Measurements from ENCODE around the gene FGF8.
"Not testable (repeated sequence)": the region's sequence is repeated elsewhere in the genome, so short reads cannot be mapped to it uniquely, and the experiment has no call there.

Gene FGF8

GRCh38 chr10:101775273-101776160 lies at the start of gene FGF8:
FGF8 (minus strand) TSS chr10:101776114; CDS start chr10:101775900, 214 bp downstream.
- no peak for DNase-seq (ENCODE audit: low read depth in 2 of 2)

- DNase-seq (ENCODE audit: low read depth in 2 of 2), result no peak
Observed at GRCh38 chr10:101824736-101825135, 48.8 kb upstream of the FGF8 start.

- DNase-seq (ENCODE audit: low read depth in 2 of 2), result no peak
Observed at GRCh38 chr10:101818872-101819633, 43.1 kb upstream of the FGF8 start.

GRCh38 chr10:101818119-101818871 lies 42.4 kb upstream of the FGF8 start, which contains the start of gene OGA:
OGA (minus strand) TSS chr10:101818444; CDS start chr10:101818022, 422 bp downstream.
- peak; percentile 96 to 98 for DNase-seq (ENCODE audit: low read depth in 2 of 2)

GRCh38 chr10:101817337-101818118 lies 41.6 kb upstream of the FGF8 start:
- no peak for DNase-seq (ENCODE audit: low read depth in 2 of 2)

- DNase-seq (ENCODE audit: low read depth in 2 of 2), result no peak
Observed at GRCh38 chr10:101816913-101817336, 41.0 kb upstream of the FGF8 start.

GRCh38 chr10:101816376-101816775 lies 40.5 kb upstream of the FGF8 start:
- no peak for DNase-seq (ENCODE audit: low read depth in 2 of 2)

- no peak for DNase-seq (ENCODE audit: low read depth in 2 of 2)
Observed at GRCh38 chr10:101814466-101815071, 38.7 kb upstream of the FGF8 start.

- DNase-seq (ENCODE audit: low read depth in 2 of 2), result no peak
Observed at GRCh38 chr10:101812606-101813005, 36.7 kb upstream of the FGF8 start.

GRCh38 chr10:101807158-101807557 lies 31.2 kb upstream of the FGF8 start:
- no peak for DNase-seq (ENCODE audit: low read depth in 2 of 2)

GRCh38 chr10:101803511-101803910 lies 27.6 kb upstream of the FGF8 start:
- no peak for DNase-seq (ENCODE audit: low read depth in 2 of 2)

- no peak for DNase-seq (ENCODE audit: low read depth in 2 of 2)
Observed at GRCh38 chr10:101797403-101798059, 21.6 kb upstream of the FGF8 start.

GRCh38 chr10:101793526-101793925 lies 17.6 kb upstream of the FGF8 start:
- no peak for DNase-seq (ENCODE audit: low read depth in 2 of 2)

GRCh38 chr10:101789686-101790085 lies 13.8 kb upstream of the FGF8 start:
- DNase-seq (ENCODE audit: low read depth in 2 of 2), result no peak

- not testable (repeated sequence) for DNase-seq (ENCODE audit: low read depth in 2 of 2)
Observed at GRCh38 chr10:101789231-101789630, 13.3 kb upstream of the FGF8 start.

- DNase-seq (ENCODE audit: low read depth in 2 of 2), result no peak
Observed at GRCh38 chr10:101785801-101786200, 9.9 kb upstream of the FGF8 start.

GRCh38 chr10:101784558-101784957 lies 8.6 kb upstream of the FGF8 start:
- no peak for DNase-seq (ENCODE audit: low read depth in 2 of 2)

- DNase-seq (ENCODE audit: low read depth in 2 of 2), result no peak
Observed at GRCh38 chr10:101783736-101784118, 7.8 kb upstream of the FGF8 start.

GRCh38 chr10:101782811-101783735 lies 7.2 kb upstream of the FGF8 start, which contains the start of gene NPM3:
NPM3 (minus strand) TSS chr10:101783446; CDS start chr10:101783390, 56 bp downstream.
- peak; percentile 80 to 87 for DNase-seq (ENCODE audit: low read depth in 2 of 2)

Data from stimulated activated CD4-positive, alpha-beta T cell treated with anti-CD3 and anti-CD28 coated beads, Interleukin-15, amount 100 ng/mL, for 48 hours (primary cell).